Testis (tissue), 2 donors: ENCODE measurements around the gene PLXNB3.

Experiments used
- CTCF ChIP-seq, 3 experiments: fragments of 450-650 bp in 2 of 3; fragments of 200-600 bp in 1 of 3; sonication (generic) in 1 of 3; IDR thresholded peaks; one replicate each; pipeline ENCODE4 v1.5.1; 2016 to 2019; ENCODE audit warnings: antibody characterized with exemption in 3 of 3, mild to moderate bottlenecking in 2 of 3, moderate library complexity in 1 of 3
- POLR2A ChIP-seq: fragments of 450-650 bp; IDR thresholded peaks from one replicate; pipeline ENCODE4 v1.6.1; 2017; ENCODE audit warnings: antibody characterized with exemption, mild to moderate bottlenecking, moderate library complexity

- TF ChIP-seq CTCF (IDR thresholded peaks at IDR 0.05) (no peak), POLR2A (no peak)
Measured at GRCh38 chrX:153766098-153766817, 2.2 kb downstream of the PLXNB3 start.
